ENCODE measurements around the gene CRYBG3. TPM values are rescaled to one million over a fixed set of nuclear protein-coding genes. Genes with fewer than 3 reads are reported as not detected.

CRYBG3 gene
- total RNA-seq, 4 donors from 2014 or later = 16.4 to 33.4 (median 21.6) TPM

DNA sequence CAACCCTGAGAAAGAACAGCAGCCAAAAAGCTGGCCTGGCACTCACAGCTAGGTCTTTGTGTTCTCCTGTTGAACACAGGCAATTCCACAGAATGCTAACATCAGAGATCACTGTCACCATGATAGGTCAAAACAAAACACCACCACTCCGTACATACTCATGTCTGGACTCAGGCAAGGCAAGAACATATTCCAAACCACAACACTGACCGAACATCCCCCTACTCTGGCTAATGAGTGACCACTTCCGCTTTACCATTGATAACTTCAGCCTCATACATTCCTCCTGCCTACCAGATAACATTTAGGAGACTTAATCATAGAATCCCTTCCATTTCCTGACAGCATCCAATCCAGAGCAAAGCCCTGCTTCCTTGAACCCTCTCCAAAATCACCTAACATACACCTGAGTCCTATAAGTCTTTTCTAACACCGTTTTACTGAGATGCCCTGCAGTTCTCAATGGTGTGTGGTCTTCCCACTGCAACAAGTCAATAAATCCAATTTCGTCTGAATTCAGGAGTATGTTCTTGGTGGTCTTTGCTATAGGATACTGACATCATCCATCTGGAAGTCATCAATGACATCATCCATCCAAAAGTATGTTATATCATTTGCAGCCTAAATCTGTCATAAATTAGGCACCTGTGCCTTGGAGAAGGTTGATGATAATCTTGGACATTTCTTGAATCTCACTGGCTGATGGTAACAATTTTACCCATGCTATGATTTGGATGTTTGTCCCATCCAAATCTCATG is 126.7 kb downstream of the CRYBG3 start:
- Histone ChIP-seq H3K9me3 (no peaks in the 10 kb centered on the region), H3K4me3 (no peak overlapping the region), H3K27ac (no peak overlapping the region), H3K36me3 (peaks cover 0 to 100% (median 8%) of the 10 kb centered on the region in 3 donors), H3K27me3 (no peaks in the 10 kb centered on the region), H3K4me1 (peaks cover 0 to 19% (median 0%) of the 10 kb centered on the region in 3 donors)
- 89 to 90% methylated on average over 5 of the region's 5 CpGs for whole genome bisulfite sequencing, 2 donors
- intact Hi-C loops (cut with DNase I) = no loop called here
- DNase-seq = no peak
- TF ChIP-seq, protein P1, sequence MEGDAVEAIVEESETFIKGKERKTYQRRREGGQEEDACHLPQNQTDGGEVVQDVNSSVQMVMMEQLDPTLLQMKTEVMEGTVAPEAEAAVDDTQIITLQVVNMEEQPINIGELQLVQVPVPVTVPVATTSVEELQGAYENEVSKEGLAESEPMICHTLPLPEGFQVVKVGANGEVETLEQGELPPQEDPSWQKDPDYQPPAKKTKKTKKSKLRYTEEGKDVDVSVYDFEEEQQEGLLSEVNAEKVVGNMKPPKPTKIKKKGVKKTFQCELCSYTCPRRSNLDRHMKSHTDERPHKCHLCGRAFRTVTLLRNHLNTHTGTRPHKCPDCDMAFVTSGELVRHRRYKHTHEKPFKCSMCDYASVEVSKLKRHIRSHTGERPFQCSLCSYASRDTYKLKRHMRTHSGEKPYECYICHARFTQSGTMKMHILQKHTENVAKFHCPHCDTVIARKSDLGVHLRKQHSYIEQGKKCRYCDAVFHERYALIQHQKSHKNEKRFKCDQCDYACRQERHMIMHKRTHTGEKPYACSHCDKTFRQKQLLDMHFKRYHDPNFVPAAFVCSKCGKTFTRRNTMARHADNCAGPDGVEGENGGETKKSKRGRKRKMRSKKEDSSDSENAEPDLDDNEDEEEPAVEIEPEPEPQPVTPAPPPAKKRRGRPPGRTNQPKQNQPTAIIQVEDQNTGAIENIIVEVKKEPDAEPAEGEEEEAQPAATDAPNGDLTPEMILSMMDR (IDR thresholded peaks at IDR 0.05) = no peak
- TF ChIP-seq POLR2A (IDR thresholded peaks at IDR 0.05) = no peak

DNA sequence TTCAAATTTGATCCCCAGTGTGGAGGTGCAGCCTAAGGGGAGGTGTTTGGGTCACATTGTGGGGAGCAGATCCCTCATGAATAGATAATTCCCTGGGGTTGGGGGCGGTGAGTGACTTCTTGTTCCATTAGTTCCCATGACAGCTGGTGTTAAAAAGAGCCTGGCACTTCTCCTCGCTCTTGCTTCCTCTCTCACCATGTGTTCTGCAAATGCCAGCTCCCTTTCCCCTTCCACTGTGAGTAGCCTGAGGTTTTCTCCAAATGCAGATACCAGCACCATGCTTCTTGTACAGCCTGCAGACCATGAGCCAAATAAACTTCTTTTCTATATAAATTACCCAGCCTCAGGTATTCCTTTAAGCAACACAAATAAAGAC is 127.3 kb downstream of the CRYBG3 start:
- intact Hi-C loops (cut with DNase I) = no loop called here
- Histone ChIP-seq H3K4me3 (no peak overlapping the region), H3K9me3 (no peaks in the 10 kb centered on the region), H3K4me1 (peaks cover 0 to 20% (median 0%) of the 10 kb centered on the region in 3 donors), H3K27ac (no peak overlapping the region), H3K36me3 (peaks cover 0 to 100% (median 9%) of the 10 kb centered on the region in 3 donors), H3K27me3 (no peaks in the 10 kb centered on the region)
- 90 to 100% methylated on average over 2 of the region's 2 CpGs for whole genome bisulfite sequencing, 2 donors
- no peak for DNase-seq
- TF ChIP-seq, protein P1 (IDR thresholded peaks at IDR 0.05) = no peak
- TF ChIP-seq POLR2A (IDR thresholded peaks at IDR 0.05) = no peak

DNA sequence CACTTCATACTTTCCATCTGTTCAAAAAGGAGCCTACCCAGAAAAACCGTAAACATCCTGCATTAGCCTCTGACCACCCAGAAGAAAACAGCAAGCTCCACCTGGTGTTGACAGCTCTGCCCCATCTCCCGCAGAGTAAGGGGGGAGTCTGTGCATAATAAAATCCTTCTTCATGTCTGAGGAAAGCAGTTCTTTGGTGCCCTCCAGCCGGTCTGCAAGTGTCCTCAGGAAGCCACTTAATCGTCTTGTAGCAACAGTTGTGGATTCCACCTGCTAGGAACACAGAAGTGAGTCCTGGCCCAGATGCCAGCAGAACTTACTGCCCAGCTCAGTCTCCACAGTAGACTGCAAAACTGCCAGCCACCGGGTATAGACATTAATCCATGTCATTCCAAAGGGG is 127.9 kb downstream of the CRYBG3 start:
- Histone ChIP-seq H3K9me3 (no peaks in the 10 kb centered on the region), H3K27me3 (no peaks in the 10 kb centered on the region), H3K4me3 (no peak overlapping the region), H3K36me3 (peaks cover 0 to 100% (median 9%) of the 10 kb centered on the region in 3 donors), H3K4me1 (peaks cover 0 to 20% (median 0%) of the 10 kb centered on the region in 3 donors), H3K27ac (no peak overlapping the region)
- intact Hi-C loops (cut with DNase I) = no loop called here
- TF ChIP-seq, protein P1 (IDR thresholded peaks at IDR 0.05) = no peak
- TF ChIP-seq POLR2A (IDR thresholded peaks at IDR 0.05) = no peak
- no peak for DNase-seq
- WGBS, 2 donors = 57 to 66% methylated on average over 1 to 4 of the region's 5 CpGs

DNA sequence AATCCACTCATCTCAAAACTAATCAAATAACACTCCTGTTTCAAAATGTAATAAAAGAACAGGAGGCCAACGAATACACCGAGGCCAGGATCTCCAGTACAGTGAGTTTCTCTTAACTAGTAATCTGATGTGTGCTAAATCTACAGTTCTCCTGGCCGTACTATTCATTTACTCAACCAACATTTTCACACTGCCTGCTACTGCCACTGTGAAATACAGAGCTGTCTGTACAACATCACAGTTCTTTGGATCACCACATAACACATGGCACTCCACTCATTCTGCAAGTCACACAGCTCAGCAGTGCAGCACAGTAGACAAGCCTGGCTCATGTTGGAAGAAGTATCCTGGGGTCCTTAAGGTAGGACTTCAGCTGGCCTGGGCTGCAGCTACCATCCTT is 128.5 kb downstream of the CRYBG3 start:
- no peak for DNase-seq
- Histone ChIP-seq H3K27ac (no peak overlapping the region), H3K27me3 (no peaks in the 10 kb centered on the region), H3K4me1 (peaks cover 0 to 20% (median 0%) of the 10 kb centered on the region in 3 donors), H3K36me3 (peaks cover 0 to 100% (median 7%) of the 10 kb centered on the region in 3 donors), H3K9me3 (no peaks in the 10 kb centered on the region), H3K4me3 (no peak overlapping the region)
- TF ChIP-seq POLR2A (IDR thresholded peaks at IDR 0.05) = no peak
- TF ChIP-seq, protein P1 (IDR thresholded peaks at IDR 0.05) = no peak
- WGBS, 2 donors = 64 to 82% methylated on average over 3 of the region's 3 CpGs
- intact Hi-C loops (cut with DNase I) = no loop called here

DNA sequence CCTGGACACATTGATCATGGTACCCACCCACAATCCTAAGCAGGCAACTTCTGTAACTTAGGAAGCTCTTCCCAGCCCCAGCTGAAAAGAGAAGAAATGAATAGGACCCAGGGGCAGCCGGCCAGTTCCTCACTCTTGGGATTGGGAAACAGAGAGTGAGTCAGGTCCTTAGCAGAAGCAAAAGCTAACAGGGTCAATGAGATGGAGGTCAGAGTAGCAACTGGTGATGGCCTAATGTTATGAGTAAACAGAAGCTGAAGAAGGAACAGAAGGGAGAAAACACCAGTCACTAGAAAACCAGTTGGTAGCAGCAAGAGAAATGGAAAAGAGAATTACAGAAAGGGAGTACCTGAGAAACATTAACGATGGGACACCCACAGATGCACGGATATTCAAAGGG is 130.5 kb downstream of the CRYBG3 start:
- Histone ChIP-seq H3K36me3 (peaks cover 0 to 93% (median 7%) of the 10 kb centered on the region in 3 donors), H3K9me3 (no peaks in the 10 kb centered on the region), H3K27ac (peak overlapping the region; percentile 18 to 78 (median 70)), H3K27me3 (no peaks in the 10 kb centered on the region), H3K4me1 (peaks cover 0 to 22% (median 0%) of the 10 kb centered on the region in 3 donors), H3K4me3 (no peak overlapping the region)
- no peak for DNase-seq
- intact Hi-C loops (cut with DNase I) = no loop called here
- 68 to 89% methylated on average over 3 of the region's 3 CpGs for WGBS, 2 donors
- TF ChIP-seq POLR2A (IDR thresholded peaks at IDR 0.05) = no peak
- TF ChIP-seq, protein P1 (IDR thresholded peaks at IDR 0.05) = no peak

Measured in esophagus squamous epithelium (tissue), 5 donors.